ENCODE data around the gene MACROD2. TPM values are rescaled to one million over a fixed set of nuclear protein-coding genes. Genes with fewer than 3 reads are reported as not detected.

MACROD2 gene
- total RNA-seq, 2 donors from 2014 or later, result not detected

- Mint-ChIP-seq H3K9me3 (peaks cover 15% of the 10 kb centered on the region), H3K36me3 (ENCODE audit: low read depth) (no peaks in the 10 kb centered on the region), H3K27me3 (no peaks in the 10 kb centered on the region), H3K27ac (no peak overlapping the region), H3K4me1 (no peaks in the 10 kb centered on the region), H3K4me3 (no peak overlapping the region)
- no peak for ATAC-seq (replicated peaks)
Observed at GRCh38 chr20:14385176-14385740, 389.9 kb downstream of the MACROD2 start.

- no peak for ATAC-seq (replicated peaks)
- Mint-ChIP-seq H3K36me3 (ENCODE audit: low read depth) (no peaks in the 10 kb centered on the region), H3K27ac (no peak overlapping the region), H3K4me1 (no peaks in the 10 kb centered on the region), H3K27me3 (no peaks in the 10 kb centered on the region), H3K4me3 (no peak overlapping the region), H3K9me3 (peaks cover 10% of the 10 kb centered on the region)
Observed at GRCh38 chr20:14386726-14387125, 391.4 kb downstream of the MACROD2 start.

DNA sequence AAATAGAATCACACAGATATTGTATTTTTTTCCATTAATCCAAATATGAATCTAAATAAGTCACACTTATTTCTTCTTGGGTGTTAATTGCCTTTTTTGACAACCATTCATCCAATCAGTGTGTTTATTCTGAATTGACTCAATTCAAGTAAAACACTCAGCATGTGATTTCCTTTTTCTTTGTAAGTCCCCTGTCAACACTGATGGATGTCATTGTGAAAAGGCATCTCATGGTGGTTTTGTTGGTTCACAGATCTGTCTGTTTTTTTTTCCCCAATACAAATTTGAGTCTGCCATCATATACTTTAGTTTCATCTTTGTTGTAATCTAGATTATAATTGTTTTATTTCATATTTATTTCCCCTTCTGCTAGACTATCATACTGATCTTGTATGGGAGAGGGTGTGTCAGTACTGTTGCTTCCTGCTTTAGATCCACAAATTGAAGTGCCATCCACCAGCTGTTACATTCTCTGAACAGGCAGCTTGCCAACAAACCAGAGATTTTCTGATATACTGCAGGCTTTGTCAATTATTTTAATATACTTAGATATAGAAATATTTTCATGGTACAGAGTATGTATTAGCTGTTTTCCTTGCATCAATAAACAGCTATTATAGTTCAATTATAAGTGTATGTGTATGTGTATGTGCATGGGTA is 406.3 kb downstream of the MACROD2 start:
- Mint-ChIP-seq H3K36me3 (ENCODE audit: low read depth) (no peaks in the 10 kb centered on the region), H3K27ac (no peak overlapping the region)

GRCh38 chr20:14404515-14404914 is 409.2 kb downstream of the MACROD2 start:
- Mint-ChIP-seq H3K9me3 (peaks cover 27% of the 10 kb centered on the region), H3K4me3 (no peak overlapping the region), H3K4me1 (no peaks in the 10 kb centered on the region), H3K36me3 (ENCODE audit: low read depth) (no peaks in the 10 kb centered on the region), H3K27ac (no peak overlapping the region), H3K27me3 (no peaks in the 10 kb centered on the region)
- ATAC-seq (replicated peaks), result no peak

More for the DNA sequence above, 406.3 kb downstream of the MACROD2 start:
- no peak for ATAC-seq (replicated peaks)
- H3K4me3 Mint-ChIP-seq, result no peak overlapping the region
- H3K4me1 Mint-ChIP-seq, result no peaks in the 10 kb centered on the region
- H3K9me3 Mint-ChIP-seq, result peaks cover 25% of the 10 kb centered on the region
- H3K27me3 Mint-ChIP-seq, result no peaks in the 10 kb centered on the region

DNA sequence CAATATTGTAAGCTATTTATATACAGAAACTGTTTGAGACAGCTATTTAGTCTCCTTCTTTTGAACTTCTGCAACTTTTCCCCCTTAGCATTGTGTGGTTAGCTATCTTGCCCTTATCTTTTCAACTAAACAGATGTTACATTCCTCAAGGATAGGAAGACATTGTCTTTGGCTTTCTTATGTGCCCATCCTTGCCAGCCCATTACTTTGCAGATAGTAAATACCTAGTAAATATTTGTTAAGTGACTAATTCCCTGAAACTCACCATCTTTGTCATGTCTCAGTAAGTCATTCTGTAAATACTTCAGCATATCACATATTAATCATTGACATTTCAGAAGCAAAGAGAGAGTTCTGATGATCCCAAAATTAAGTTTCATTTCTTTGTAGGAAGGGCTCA is 411.2 kb downstream of the MACROD2 start:
- Mint-ChIP-seq H3K27me3 (no peaks in the 10 kb centered on the region), H3K36me3 (ENCODE audit: low read depth) (no peaks in the 10 kb centered on the region), H3K4me1 (no peaks in the 10 kb centered on the region), H3K9me3 (peaks cover 18% of the 10 kb centered on the region), H3K4me3 (no peak overlapping the region), H3K27ac (no peak overlapping the region)
- ATAC-seq (replicated peaks), result no peak

DNA sequence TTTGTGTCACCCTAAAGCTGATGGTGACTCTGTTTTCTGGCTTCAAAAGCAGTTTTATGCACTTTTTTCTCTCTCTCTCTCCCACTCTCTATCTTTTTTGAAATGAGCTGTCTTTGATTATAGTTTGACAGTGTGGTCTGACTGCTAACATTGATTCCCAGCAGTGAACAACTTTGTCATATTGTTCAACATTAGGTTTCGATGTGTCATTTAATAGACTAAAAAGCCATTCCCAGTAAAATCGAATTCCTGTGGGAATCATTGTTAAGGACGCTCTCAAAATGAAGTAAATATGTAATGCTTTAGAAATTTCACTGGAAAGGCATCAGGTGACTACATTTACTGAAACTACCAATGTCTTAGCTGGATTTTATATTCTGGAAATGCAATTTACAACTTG is 412.0 kb downstream of the MACROD2 start:
- H3K27ac Mint-ChIP-seq, result no peak overlapping the region
- no peaks in the 10 kb centered on the region for H3K4me1 Mint-ChIP-seq
- peaks cover 19% of the 10 kb centered on the region for H3K9me3 Mint-ChIP-seq
- no peaks in the 10 kb centered on the region for H3K36me3 Mint-ChIP-seq (ENCODE audit: low read depth)
- no peaks in the 10 kb centered on the region for H3K27me3 Mint-ChIP-seq
- ATAC-seq (replicated peaks), result no peak
- no peak overlapping the region for H3K4me3 Mint-ChIP-seq

GRCh38 chr20:14410869-14411555 is 415.7 kb downstream of the MACROD2 start:
- Mint-ChIP-seq H3K27me3 (no peaks in the 10 kb centered on the region), H3K27ac (no peak overlapping the region), H3K36me3 (ENCODE audit: low read depth) (no peaks in the 10 kb centered on the region), H3K4me3 (no peak overlapping the region), H3K4me1 (no peaks in the 10 kb centered on the region), H3K9me3 (peaks cover 22% of the 10 kb centered on the region)
- no peak for ATAC-seq (replicated peaks)

DNA sequence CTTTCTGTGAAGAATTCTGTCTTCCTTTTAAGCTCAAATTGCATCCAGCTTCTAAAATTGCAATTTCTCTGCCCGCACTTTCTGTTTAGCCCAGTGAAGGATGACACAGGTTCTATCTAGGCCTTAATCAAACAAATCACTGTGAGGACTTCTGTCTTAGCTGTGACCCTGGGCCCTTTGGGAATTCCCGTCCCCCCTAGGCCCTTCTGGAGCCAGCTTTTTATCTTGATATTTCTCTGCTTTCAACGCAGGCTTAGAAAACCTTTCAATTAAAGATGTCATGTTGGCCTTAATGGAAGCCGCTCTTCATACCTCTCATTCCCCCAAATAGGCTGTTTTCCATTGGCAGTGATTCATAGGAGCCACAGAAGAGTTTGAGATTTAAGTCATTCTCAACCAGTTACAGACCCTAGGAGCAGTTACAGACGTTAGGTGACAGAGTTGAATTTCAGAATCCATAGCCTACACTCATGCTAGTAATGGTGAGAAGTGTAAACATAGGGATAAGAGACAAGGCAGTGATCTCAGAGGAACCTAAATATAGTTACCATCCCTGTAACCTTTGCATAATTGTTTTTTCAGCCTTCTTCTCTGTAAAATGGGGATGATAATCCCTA is 416.9 kb downstream of the MACROD2 start:
- no peak overlapping the region for H3K4me3 Mint-ChIP-seq
- no peaks in the 10 kb centered on the region for H3K4me1 Mint-ChIP-seq
- no peaks in the 10 kb centered on the region for H3K27me3 Mint-ChIP-seq
- peaks cover 20% of the 10 kb centered on the region for H3K9me3 Mint-ChIP-seq
- ATAC-seq (replicated peaks), result no peak
- no peak overlapping the region for H3K27ac Mint-ChIP-seq
- no peaks in the 10 kb centered on the region for H3K36me3 Mint-ChIP-seq (ENCODE audit: low read depth)

GRCh38 chr20:14413835-14414234 is 418.5 kb downstream of the MACROD2 start:
- H3K27me3 Mint-ChIP-seq, result no peaks in the 10 kb centered on the region
- H3K9me3 Mint-ChIP-seq, result peaks cover 17% of the 10 kb centered on the region
- no peak for ATAC-seq (replicated peaks)
- no peak overlapping the region for H3K27ac Mint-ChIP-seq
- no peaks in the 10 kb centered on the region for H3K36me3 Mint-ChIP-seq (ENCODE audit: low read depth)
- no peaks in the 10 kb centered on the region for H3K4me1 Mint-ChIP-seq
- no peak overlapping the region for H3K4me3 Mint-ChIP-seq

- H3K27ac Mint-ChIP-seq, result no peak overlapping the region
- H3K4me3 Mint-ChIP-seq, result no peak overlapping the region
- no peaks in the 10 kb centered on the region for H3K27me3 Mint-ChIP-seq
- H3K36me3 Mint-ChIP-seq (ENCODE audit: low read depth), result no peaks in the 10 kb centered on the region
- H3K4me1 Mint-ChIP-seq, result no peaks in the 10 kb centered on the region
- no peak for ATAC-seq (replicated peaks)
- peaks cover 17% of the 10 kb centered on the region for H3K9me3 Mint-ChIP-seq
Observed at GRCh38 chr20:14414560-14414959, 419.2 kb downstream of the MACROD2 start.

GRCh38 chr20:14415467-14415866 is 420.2 kb downstream of the MACROD2 start:
- Mint-ChIP-seq H3K4me3 (no peak overlapping the region), H3K9me3 (peaks cover 13% of the 10 kb centered on the region), H3K27me3 (no peaks in the 10 kb centered on the region)

GRCh38 chr20:14418376-14418775 is 423.1 kb downstream of the MACROD2 start:
- peaks cover 12% of the 10 kb centered on the region for H3K9me3 Mint-ChIP-seq
- no peaks in the 10 kb centered on the region for H3K4me1 Mint-ChIP-seq
- ATAC-seq (replicated peaks), result no peak
- H3K27me3 Mint-ChIP-seq, result no peaks in the 10 kb centered on the region
- no peaks in the 10 kb centered on the region for H3K36me3 Mint-ChIP-seq (ENCODE audit: low read depth)
- H3K4me3 Mint-ChIP-seq, result no peak overlapping the region
- no peak overlapping the region for H3K27ac Mint-ChIP-seq

More at GRCh38 chr20:14415467-14415866, 420.2 kb downstream of the MACROD2 start:
- H3K36me3 Mint-ChIP-seq (ENCODE audit: low read depth), result no peaks in the 10 kb centered on the region
- no peak for ATAC-seq (replicated peaks)
- no peaks in the 10 kb centered on the region for H3K4me1 Mint-ChIP-seq
- no peak overlapping the region for H3K27ac Mint-ChIP-seq

DNA sequence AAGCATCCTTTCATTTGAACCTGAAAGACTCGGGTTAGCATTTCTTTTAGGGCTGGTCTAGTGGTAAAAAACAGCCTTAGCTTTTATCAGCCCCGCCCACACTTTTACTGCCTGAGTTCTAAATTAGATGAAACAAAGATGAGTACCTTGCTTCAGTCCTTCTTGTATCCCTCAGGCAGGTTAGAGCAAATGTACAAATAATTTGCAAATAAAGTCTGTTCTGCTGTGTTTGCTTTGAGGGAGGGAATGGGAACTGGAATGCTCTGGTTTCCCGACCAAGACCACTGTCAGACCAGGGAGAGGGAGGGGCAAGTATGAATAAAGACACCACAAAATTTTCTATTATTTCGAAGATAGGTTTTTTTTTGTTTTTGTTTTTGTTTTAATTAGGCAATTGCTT is 427.6 kb downstream of the MACROD2 start:
- peaks cover 7% of the 10 kb centered on the region for H3K9me3 Mint-ChIP-seq
- H3K27ac Mint-ChIP-seq, result no peak overlapping the region
- no peaks in the 10 kb centered on the region for H3K36me3 Mint-ChIP-seq (ENCODE audit: low read depth)
- no peak overlapping the region for H3K4me3 Mint-ChIP-seq
- no peak for ATAC-seq (replicated peaks)
- no peaks in the 10 kb centered on the region for H3K27me3 Mint-ChIP-seq
- no peaks in the 10 kb centered on the region for H3K4me1 Mint-ChIP-seq

DNA sequence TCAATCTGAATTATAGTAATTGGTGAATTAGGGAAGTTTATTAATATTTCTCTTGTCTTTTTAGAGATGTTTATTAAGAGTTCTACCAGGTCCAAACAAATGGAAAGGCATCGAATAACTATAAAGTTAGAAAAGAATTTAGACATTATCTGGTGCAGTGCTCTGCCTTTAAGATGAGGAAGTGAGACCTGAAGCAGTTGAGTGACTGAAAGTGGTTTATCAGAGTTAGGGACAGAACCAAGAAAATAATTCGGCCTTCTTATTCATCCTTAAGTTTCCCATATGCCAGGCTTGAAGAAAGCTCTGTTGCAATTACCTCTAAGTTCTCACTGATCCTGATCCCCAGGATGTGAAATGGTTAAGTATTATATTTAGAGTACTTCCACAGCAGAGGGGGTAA is 436.3 kb downstream of the MACROD2 start:
- Mint-ChIP-seq H3K27ac (no peak overlapping the region), H3K4me3 (no peak overlapping the region), H3K36me3 (ENCODE audit: low read depth) (no peaks in the 10 kb centered on the region), H3K9me3 (peaks cover 14% of the 10 kb centered on the region), H3K27me3 (no peaks in the 10 kb centered on the region), H3K4me1 (no peaks in the 10 kb centered on the region)
- no peak for ATAC-seq (replicated peaks)

DNA sequence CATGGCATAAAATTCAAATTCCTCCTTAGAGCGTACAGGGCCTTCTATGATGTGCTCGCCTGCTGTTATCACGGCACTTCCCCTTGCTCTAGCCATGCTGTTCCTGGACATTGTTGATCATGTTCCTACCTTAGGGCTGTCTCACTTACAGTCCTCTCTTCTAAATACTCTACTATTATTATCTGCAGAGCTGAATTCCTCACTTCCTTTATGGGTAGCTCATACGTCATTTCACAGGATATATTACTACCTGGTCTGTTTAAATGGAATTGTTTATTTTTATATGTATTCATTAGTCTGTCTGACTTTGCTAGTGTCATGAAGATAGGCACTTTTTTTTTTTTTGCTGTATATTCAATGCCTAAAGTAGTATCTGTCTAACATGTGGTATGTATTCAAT is 436.8 kb downstream of the MACROD2 start:
- peaks cover 14% of the 10 kb centered on the region for H3K9me3 Mint-ChIP-seq
- H3K36me3 Mint-ChIP-seq (ENCODE audit: low read depth), result no peaks in the 10 kb centered on the region
- no peaks in the 10 kb centered on the region for H3K27me3 Mint-ChIP-seq
- no peak for ATAC-seq (replicated peaks)
- H3K4me3 Mint-ChIP-seq, result no peak overlapping the region
- no peak overlapping the region for H3K27ac Mint-ChIP-seq
- no peaks in the 10 kb centered on the region for H3K4me1 Mint-ChIP-seq
